IMR-90 (cell line): ENCODE data around the gene PTAR1.

ENCODE experiments used
- CEBPB ChIP-seq: IDR thresholded peaks from 2 replicates; pipeline ENCODE4 v1.6.1; 2012; ENCODE audit warnings: low read depth, low read length, improper control_type of control experiment
- TF ChIP-seq, protein P1 (sequence below): conservative IDR thresholded peaks from 2 replicates; pipeline ENCODE4 v1.5.1; 2012; ENCODE audit warnings: mild to moderate bottlenecking, low read depth, low read length, improper control_type of control experiment

GRCh38 chr9:69762527-69762926 is 2.7 kb upstream of the PTAR1 start:
- TF ChIP-seq, protein P1, sequence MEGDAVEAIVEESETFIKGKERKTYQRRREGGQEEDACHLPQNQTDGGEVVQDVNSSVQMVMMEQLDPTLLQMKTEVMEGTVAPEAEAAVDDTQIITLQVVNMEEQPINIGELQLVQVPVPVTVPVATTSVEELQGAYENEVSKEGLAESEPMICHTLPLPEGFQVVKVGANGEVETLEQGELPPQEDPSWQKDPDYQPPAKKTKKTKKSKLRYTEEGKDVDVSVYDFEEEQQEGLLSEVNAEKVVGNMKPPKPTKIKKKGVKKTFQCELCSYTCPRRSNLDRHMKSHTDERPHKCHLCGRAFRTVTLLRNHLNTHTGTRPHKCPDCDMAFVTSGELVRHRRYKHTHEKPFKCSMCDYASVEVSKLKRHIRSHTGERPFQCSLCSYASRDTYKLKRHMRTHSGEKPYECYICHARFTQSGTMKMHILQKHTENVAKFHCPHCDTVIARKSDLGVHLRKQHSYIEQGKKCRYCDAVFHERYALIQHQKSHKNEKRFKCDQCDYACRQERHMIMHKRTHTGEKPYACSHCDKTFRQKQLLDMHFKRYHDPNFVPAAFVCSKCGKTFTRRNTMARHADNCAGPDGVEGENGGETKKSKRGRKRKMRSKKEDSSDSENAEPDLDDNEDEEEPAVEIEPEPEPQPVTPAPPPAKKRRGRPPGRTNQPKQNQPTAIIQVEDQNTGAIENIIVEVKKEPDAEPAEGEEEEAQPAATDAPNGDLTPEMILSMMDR: no peak
- no peak for TF ChIP-seq CEBPB
